ENCODE data around the gene FOXF1.

The FOXF1 gene

DNA sequence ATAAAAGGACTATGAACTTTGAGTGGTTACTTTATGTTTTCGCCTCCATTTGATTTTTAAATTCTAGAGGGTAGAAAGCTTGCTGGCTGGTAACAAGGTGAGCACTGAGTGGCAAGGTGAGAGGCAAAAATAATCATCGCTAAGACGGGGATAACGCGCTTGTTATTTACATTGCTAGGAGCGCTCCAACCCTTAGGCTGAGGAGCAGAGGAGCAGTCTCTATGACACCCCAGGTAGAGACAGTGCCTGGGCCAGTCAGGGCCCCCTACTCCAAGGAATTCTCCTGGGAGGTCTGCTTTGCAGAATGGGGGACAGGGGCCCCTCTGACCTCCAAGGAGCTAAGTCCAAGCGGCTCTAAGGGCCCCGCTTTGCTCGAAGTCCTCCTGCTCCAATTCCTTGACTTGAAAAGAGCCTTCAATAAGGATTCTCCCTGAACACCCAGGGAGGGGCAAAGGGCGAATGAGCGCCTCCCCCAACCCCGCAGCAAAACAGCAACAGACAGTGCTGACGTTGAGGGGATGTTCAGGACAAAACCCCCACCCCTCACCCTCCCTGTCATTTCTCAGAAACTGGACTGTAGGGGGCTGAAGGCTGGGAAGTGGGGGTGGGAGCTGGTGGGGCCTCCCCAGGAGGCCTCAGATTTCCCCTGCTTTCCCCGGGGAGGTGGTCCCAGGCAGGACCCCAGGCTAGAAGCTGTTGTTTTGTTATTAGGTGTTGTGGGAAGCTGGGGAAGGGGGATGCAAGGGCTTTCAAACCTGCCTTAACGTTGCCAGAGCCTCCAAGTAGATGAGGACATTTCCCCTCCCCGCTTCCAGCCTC lies 10.2 kb upstream of the FOXF1 start:
- H3K36me3 Mint-ChIP-seq (ENCODE audit: low read depth), result no peaks in the 10 kb centered on the region
- H3K9me3 Mint-ChIP-seq, result no peaks in the 10 kb centered on the region
- TF ChIP-seq, protein P1, sequence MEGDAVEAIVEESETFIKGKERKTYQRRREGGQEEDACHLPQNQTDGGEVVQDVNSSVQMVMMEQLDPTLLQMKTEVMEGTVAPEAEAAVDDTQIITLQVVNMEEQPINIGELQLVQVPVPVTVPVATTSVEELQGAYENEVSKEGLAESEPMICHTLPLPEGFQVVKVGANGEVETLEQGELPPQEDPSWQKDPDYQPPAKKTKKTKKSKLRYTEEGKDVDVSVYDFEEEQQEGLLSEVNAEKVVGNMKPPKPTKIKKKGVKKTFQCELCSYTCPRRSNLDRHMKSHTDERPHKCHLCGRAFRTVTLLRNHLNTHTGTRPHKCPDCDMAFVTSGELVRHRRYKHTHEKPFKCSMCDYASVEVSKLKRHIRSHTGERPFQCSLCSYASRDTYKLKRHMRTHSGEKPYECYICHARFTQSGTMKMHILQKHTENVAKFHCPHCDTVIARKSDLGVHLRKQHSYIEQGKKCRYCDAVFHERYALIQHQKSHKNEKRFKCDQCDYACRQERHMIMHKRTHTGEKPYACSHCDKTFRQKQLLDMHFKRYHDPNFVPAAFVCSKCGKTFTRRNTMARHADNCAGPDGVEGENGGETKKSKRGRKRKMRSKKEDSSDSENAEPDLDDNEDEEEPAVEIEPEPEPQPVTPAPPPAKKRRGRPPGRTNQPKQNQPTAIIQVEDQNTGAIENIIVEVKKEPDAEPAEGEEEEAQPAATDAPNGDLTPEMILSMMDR (IDR thresholded peaks at IDR 0.05), result no peak
- H3K27me3 Mint-ChIP-seq (ENCODE audit: low read depth, poor library complexity), result peaks cover 100% of the 10 kb centered on the region
- peaks cover 36% of the 10 kb centered on the region for H3K4me1 Mint-ChIP-seq
- H3K4me3 Mint-ChIP-seq, result no peak overlapping the region
- DNase-seq, result no peak
- no peak overlapping the region for H3K27ac Mint-ChIP-seq

DNA sequence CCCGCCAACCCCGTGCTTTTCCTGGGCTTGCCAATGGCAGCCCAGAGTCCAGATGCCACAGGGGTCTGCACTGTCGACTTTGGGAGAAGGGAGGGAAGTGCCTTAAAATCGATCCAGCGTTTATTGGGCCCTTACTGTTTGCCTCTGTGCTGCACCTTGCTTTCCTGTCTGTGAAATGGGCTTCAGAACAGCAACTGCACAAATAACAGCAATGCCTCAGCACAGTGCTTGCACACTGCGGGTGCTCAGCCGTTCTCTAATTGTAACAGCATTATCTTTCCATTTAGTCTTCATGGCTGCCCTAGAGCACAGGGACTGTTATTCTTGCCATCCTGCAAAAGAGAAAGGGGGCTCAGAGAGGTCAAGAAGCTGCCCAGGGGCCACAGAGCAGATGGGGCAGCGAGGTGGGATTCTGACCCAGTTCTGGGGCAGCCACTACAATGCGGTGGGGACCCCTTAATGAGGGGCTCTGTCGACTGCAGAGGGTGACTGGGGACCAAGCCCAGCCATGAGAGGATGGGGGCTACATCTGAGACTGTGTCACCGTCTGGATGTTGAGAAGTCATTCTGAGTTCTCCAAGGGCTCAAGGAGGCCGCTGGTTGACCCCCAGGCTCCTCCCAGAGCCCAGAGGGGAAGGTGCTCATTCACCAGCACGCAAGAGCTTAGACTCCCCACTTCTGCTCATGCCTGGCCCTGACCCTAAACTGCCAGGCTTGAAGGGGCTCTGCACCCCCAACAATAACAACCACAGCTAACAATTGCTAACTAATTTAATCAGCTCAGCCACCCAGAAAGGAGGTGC lies 9.4 kb upstream of the FOXF1 start:
- H3K4me1 Mint-ChIP-seq, result peaks cover 34% of the 10 kb centered on the region
- no peak overlapping the region for H3K4me3 Mint-ChIP-seq
- peaks cover 100% of the 10 kb centered on the region for H3K27me3 Mint-ChIP-seq (ENCODE audit: low read depth, poor library complexity)

DNA sequence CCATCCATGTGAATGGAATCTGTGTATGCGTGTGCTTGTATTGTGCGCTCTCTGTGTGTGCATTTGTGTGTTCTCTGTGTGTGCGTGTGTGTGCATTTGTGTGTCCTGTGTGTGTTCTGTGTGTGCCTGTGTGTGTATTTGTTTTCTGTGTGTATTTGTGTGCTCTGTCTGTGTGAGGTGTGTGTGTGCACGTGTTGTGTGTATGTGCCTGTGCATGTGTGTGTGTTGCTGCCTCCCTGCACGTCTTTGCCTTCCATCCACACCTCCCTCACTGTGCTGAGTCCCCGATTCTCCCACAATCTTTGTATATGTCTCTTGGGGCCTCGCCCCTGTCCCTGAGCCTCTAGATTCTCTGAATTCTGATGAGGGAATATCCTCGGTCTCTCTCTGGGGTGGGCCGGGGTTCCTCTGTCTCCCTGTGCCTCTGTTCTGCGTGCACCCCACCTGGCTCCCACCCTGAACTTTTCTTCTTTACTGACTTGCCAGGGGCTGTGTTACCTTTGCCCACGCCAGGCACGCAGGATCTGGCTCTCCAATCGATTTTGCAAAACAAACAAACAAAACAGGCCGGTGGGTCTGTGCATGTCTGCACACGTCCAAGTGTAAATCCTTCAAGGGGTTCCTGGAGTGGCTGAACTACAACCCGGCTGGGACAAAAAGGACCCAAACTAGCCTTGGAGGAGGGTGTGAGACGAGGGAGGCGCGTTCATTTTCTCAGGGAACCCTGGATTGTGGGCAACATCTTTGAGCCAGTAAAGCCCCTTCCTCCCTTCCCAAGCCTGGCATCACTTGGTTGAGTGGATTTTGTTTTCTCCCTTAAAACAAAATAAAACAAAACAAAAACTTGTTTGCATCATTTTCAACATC lies 8.1 kb upstream of the FOXF1 start:
- TF ChIP-seq, protein P1 (IDR thresholded peaks at IDR 0.05), result no peak
- no peak for DNase-seq
- H3K4me1 Mint-ChIP-seq, result peaks cover 28% of the 10 kb centered on the region
- no peaks in the 10 kb centered on the region for H3K9me3 Mint-ChIP-seq
- H3K27me3 Mint-ChIP-seq (ENCODE audit: low read depth, poor library complexity), result peaks cover 100% of the 10 kb centered on the region
- no peak overlapping the region for H3K27ac Mint-ChIP-seq
- no peaks in the 10 kb centered on the region for H3K36me3 Mint-ChIP-seq (ENCODE audit: low read depth)
- no peak overlapping the region for H3K4me3 Mint-ChIP-seq

More for the DNA sequence above, 9.4 kb upstream of the FOXF1 start:
- Mint-ChIP-seq H3K36me3 (ENCODE audit: low read depth) (no peaks in the 10 kb centered on the region), H3K27ac (no peak overlapping the region), H3K9me3 (no peaks in the 10 kb centered on the region)
- TF ChIP-seq, protein P1 (IDR thresholded peaks at IDR 0.05), result no peak
- no peak for DNase-seq

DNA sequence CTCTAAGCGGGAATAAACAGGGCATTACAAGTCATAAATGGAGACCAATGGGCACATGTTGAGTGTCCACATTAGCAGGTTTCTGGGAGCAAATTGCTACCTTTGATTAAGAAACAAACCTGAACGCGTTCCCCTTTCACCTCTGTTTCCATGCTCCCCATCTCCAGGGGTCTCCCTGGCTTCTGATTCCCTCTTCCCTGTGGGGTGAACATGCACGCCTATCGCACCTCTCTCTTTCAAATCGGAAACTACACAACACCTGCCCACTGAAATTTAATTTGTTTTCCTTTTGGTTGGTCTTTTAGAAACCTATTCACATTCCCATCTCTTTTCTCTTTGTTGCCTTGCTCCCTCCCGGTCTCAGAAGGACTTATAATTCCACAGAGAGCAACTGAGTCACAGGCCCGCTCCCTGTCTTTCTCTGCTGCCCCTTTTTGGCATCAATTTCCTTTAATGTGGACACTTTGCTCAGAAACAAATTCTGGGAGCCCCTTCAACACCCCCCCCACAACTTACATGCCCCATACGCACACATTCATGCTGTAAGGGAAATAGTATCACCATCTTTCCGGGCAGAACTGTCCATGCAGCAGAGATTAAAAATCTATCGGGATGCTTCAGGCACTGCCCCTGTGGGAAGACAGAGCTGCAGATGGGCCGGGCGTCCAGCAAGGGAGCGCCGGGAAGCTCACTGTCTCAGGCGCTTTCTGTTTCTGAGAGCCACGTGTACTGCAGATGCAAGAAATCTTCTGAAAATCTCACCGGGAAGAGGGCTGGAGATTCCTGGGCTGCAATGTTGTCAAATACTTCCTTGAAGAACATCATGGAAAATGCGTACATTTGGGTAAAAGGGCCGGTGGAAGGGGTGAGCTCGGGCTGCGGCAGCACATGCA lies 7.2 kb upstream of the FOXF1 start:
- Mint-ChIP-seq H3K4me1 (peaks cover 34% of the 10 kb centered on the region), H3K4me3 (no peak overlapping the region), H3K36me3 (ENCODE audit: low read depth) (no peaks in the 10 kb centered on the region), H3K27ac (no peak overlapping the region), H3K27me3 (ENCODE audit: low read depth, poor library complexity) (peaks cover 100% of the 10 kb centered on the region), H3K9me3 (no peaks in the 10 kb centered on the region)
- TF ChIP-seq, protein P1 (IDR thresholded peaks at IDR 0.05), result no peak
- DNase-seq, result no peak

DNA sequence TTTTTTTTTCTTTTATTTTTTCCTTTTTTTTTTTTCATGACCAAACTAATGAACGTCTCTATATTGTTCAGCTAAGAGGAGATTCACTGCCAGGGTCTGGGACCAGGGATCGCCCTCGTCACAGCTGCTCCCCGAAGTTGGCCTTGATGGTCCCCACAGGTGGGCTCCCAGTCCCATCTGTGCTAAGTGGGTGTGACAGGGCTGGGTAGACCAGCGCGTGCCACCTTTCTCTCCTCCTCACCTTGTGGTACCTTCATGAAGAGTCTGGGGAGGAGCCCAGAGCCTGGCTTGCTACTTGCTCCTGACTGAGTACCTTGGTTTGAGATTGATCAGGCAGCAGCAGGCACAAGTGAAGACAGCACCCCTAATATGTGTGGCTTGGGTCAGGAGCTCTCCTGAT lies 6.5 kb upstream of the FOXF1 start:
- Mint-ChIP-seq H3K9me3 (no peaks in the 10 kb centered on the region), H3K27ac (no peak overlapping the region), H3K36me3 (ENCODE audit: low read depth) (no peaks in the 10 kb centered on the region), H3K4me3 (no peak overlapping the region), H3K27me3 (ENCODE audit: low read depth, poor library complexity) (peaks cover 100% of the 10 kb centered on the region), H3K4me1 (peaks cover 30% of the 10 kb centered on the region)
- TF ChIP-seq, protein P1 (IDR thresholded peaks at IDR 0.05), result no peak
- DNase-seq, result no peak
